Stomach (tissue), 19 donors: ENCODE measurements around the gene CHST14. TPM values are rescaled to one million over a fixed set of nuclear protein-coding genes. Genes with fewer than 3 reads are reported as not detected.

ENCODE experiments used
- DNase-seq, 2 donors: peaks; one replicate each; pipeline versions ENCODE4 v3.0.0 to v3.0.0-alpha.2; 2013 to 2019
- H3K27ac ChIP-seq, 5 donors: fragments of 200-600 bp in 4 of 5; sonication (generic) in 4 of 5; one replicate each; pipeline ENCODE4 v1.5.1; 2013 to 2019; ENCODE audit warnings: mild to moderate bottlenecking in 1 of 5, moderate library complexity in 1 of 5
- H3K27me3 ChIP-seq, 3 donors: fragments of 200-600 bp; sonication (generic); one replicate each; pipeline ENCODE4 v1.5.1; 2017 to 2019; ENCODE audit warnings: mixed run types in 1 of 3
- H3K36me3 ChIP-seq, 4 donors: fragments of 200-600 bp; sonication (generic); 1 replicate in 3 of 4; 2 replicates in 1 of 4; pipeline ENCODE4 v1.5.1; 2016 to 2019
- H3K4me1 ChIP-seq, 4 donors: fragments of 200-600 bp; sonication (generic); one replicate each; pipeline ENCODE4 v1.5.1; 2016 to 2019
- H3K4me3 ChIP-seq, 4 donors: fragments of 200-600 bp; sonication (generic) in 3 of 4; one replicate each; pipeline ENCODE4 v1.5.1; 2016 to 2019; ENCODE audit warnings: mild to moderate bottlenecking in 1 of 4
- H3K9me3 ChIP-seq, 4 donors: fragments of 200-600 bp; sonication (generic); one replicate each; pipeline ENCODE4 v1.5.1; 2016 to 2019
- CTCF ChIP-seq, 7 experiments: fragments of 450-650 bp in 4 of 7; fragments of 200-600 bp in 3 of 7; sonication (generic) in 3 of 7; IDR thresholded peaks; one replicate each; pipeline ENCODE4 v1.5.1; 2016 to 2019; ENCODE audit warnings: antibody characterized with exemption in 7 of 7, control low read depth in 2 of 7, mild to moderate bottlenecking in 1 of 7
- EP300 ChIP-seq: sonication (generic); formaldehyde crosslinking; IDR thresholded peaks from one replicate; pipeline ENCODE4 v1.6.1; 2017; ENCODE audit warnings: antibody characterized with exemption
- POLR2A ChIP-seq, 4 donors: fragments of 450-650 bp; IDR thresholded peaks; one replicate each; pipeline ENCODE4 v1.6.1; 2016; ENCODE audit warnings: antibody characterized with exemption in 4 of 4, control low read depth in 2 of 4, mild to moderate bottlenecking in 1 of 4, moderate library complexity in 1 of 4
- POLR2AphosphoS5 ChIP-seq, 3 donors: sonication (generic); formaldehyde crosslinking; IDR thresholded peaks; one replicate each; pipeline ENCODE4 v1.6.1; 2016; ENCODE audit warnings: antibody characterized with exemption in 3 of 3
- WGBS, 5 donors: extraction: QIAGEN DNeasy Blood & Tissue Kit in 3 of 5; methylation state at CpG; one replicate each; pipeline versions ENCODE4 v1.1.5 to v1.1.7; 2013 to 2018; 5-methylcytosine and 5-hydroxymethylcytosine counted together
- intact Hi-C: fragments of 100-400 bp; cut with DNase I; formaldehyde crosslinking; loops from one replicate; pipeline ENCODE4 v1.15.1; 2023; ENCODE audit warnings: low total_unique reads
- long read RNA-seq, 10 donors: transcript quantifications; one replicate each; lab custom pipeline, GENCODE V29; 2026
- polyA plus RNA-seq, 3 donors: library from polyadenylated mRNA; stranded (reverse); fragments of 200-250 nt; gene quantifications; one replicate each; pipeline ENCODE4 v1.2.3, GENCODE V29; 2013
- total RNA-seq, 5 donors: library from RNA; depleted of rRNA; stranded (reverse); fragments of >200 nt; gene quantifications; one replicate each; pipeline versions ENCODE4 v1.1.0 to v1.2.3, GENCODE V29; 2014 to 2016
- donor health status: healthy with polysubstance abuse.
- donor health status: Bipolar disorder and iron deficiency.
- donor health status: healthy.

The CHST14 gene, protein sequence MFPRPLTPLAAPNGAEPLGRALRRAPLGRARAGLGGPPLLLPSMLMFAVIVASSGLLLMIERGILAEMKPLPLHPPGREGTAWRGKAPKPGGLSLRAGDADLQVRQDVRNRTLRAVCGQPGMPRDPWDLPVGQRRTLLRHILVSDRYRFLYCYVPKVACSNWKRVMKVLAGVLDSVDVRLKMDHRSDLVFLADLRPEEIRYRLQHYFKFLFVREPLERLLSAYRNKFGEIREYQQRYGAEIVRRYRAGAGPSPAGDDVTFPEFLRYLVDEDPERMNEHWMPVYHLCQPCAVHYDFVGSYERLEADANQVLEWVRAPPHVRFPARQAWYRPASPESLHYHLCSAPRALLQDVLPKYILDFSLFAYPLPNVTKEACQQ
- total RNA-seq (10 to 100 TPM in 2 of 5 donors, 1 to 10 TPM in 3; 2.5 to 14.6 (median 5.4) TPM), polyA plus RNA-seq (1 to 10 TPM in 2 of 3 donors, under 1 TPM in 1; 0.92 to 7.4 (median 2.7) TPM)
- long read RNA-seq, donor 1, transcript CHST14-201 (1 exons, 3,574 nt): major isoform, 13 of 13 reads
- long read RNA-seq, donor 1, partial matches to known transcripts: 0 of 13 reads
- long read RNA-seq, donor 1, other reads (novel, unspliced or antisense): 0 of 13 reads
- long read RNA-seq, donor 2, transcript CHST14-201 (1 exons, 3,574 nt): major isoform, 10 of 10 reads
- long read RNA-seq, donor 2, partial matches to known transcripts: 0 of 10 reads
- long read RNA-seq, donor 2, other reads (novel, unspliced or antisense): 0 of 10 reads
- long read RNA-seq, donor 3, transcript CHST14-201 (1 exons, 3,574 nt): major isoform, 7 of 7 reads
- long read RNA-seq, donor 3, partial matches to known transcripts: 0 of 7 reads
- long read RNA-seq, donor 3, other reads (novel, unspliced or antisense): 0 of 7 reads
- long read RNA-seq, donor 4, partial matches to known transcripts: 0 of 4 reads
- long read RNA-seq, donor 4, other reads (novel, unspliced or antisense): 0 of 4 reads
- long read RNA-seq, donor 5, transcript CHST14-201 (1 exons, 3,574 nt): major isoform, 33 of 33 reads
- long read RNA-seq, donor 5, partial matches to known transcripts: 0 of 33 reads
- long read RNA-seq, donor 5, other reads (novel, unspliced or antisense): 0 of 33 reads
- long read RNA-seq, donor 6, transcript CHST14-201 (1 exons, 3,574 nt): major isoform, 25 of 25 reads
- long read RNA-seq, donor 6, partial matches to known transcripts: 0 of 25 reads
- long read RNA-seq, donor 6, other reads (novel, unspliced or antisense): 0 of 25 reads
- long read RNA-seq, donor 7, transcript CHST14-201 (1 exons, 3,574 nt): major isoform, 25 of 25 reads
- long read RNA-seq, donor 7, partial matches to known transcripts: 0 of 25 reads
- long read RNA-seq, donor 7, other reads (novel, unspliced or antisense): 0 of 25 reads
- long read RNA-seq, donor 8, transcript CHST14-201 (1 exons, 3,574 nt): major isoform, 12 of 12 reads
- long read RNA-seq, donor 8, partial matches to known transcripts: 0 of 12 reads
- long read RNA-seq, donor 8, other reads (novel, unspliced or antisense): 0 of 12 reads
- long read RNA-seq, donor 9, transcript CHST14-201 (1 exons, 3,574 nt): major isoform, 17 of 17 reads
- long read RNA-seq, donor 9, partial matches to known transcripts: 0 of 17 reads
- long read RNA-seq, donor 9, other reads (novel, unspliced or antisense): 0 of 17 reads
- long read RNA-seq, donor 10, transcript CHST14-201 (1 exons, 3,574 nt): major isoform, 5 of 5 reads
- long read RNA-seq, donor 10, partial matches to known transcripts: 0 of 5 reads
- long read RNA-seq, donor 10, other reads (novel, unspliced or antisense): 0 of 5 reads

GRCh38 chr15:40470423-40471104 is at the start of gene CHST14:
CHST14 (plus strand) TSS chr15:40470984; CDS start chr15:40471214, 230 bp downstream.
- peak; percentile 55 to 88 for DNase-seq
- TF ChIP-seq EP300 (no peak), POLR2AphosphoS5 (IDR thresholded peaks at IDR 0.05) (no peak), POLR2A (IDR thresholded peaks at IDR 0.05) (no peak), CTCF (IDR thresholded peaks at IDR 0.05) (no peak)
- Histone ChIP-seq H3K27me3 (no peaks in the 10 kb centered on the region), H3K4me3 (peak within 1 kb of the TSS; percentile 79 to 96 (median 92)), H3K27ac (peak within 1 kb of the TSS; percentile 82 to 93 (median 90)), H3K4me1 (peaks cover 20 to 33% (median 31%) of the 10 kb centered on the region in 4 donors), H3K9me3 (no peaks in the 10 kb centered on the region), H3K36me3 (peaks cover 5 to 23% (median 20%) of the 10 kb centered on the region in 4 donors)
- intact Hi-C loops: no loop called here
- WGBS, 5 donors: 0 to 4% (median 2%) methylated on average over 13 to 52 of the region's 52 CpGs

GRCh38 chr15:40421246-40422157 is 49.3 kb upstream of the CHST14 start:
- peak in 5 of 7 experiments; percentile 81 to 97 (median 94) for TF ChIP-seq CTCF (IDR thresholded peaks at IDR 0.05)
- no peak for TF ChIP-seq EP300
- TF ChIP-seq POLR2AphosphoS5 (IDR thresholded peaks at IDR 0.05): peak in 2 of 3 donors; percentile 20 to 70
- TF ChIP-seq POLR2A (IDR thresholded peaks at IDR 0.05): no peak
- WGBS, 5 donors: 6 to 18% (median 9%) methylated on average over 19 to 31 of the region's 31 CpGs
- DNase-seq: peak; percentile 82 to 92
- Histone ChIP-seq H3K36me3 (peaks cover 4 to 28% (median 24%) of the 10 kb centered on the region in 4 donors), H3K9me3 (no peaks in the 10 kb centered on the region), H3K27me3 (no peaks in the 10 kb centered on the region), H3K27ac (peak overlapping the region in 4 of 5 donors; percentile 16 to 70 (median 61)), H3K4me3 (peak overlapping the region in 1 of 4 donors; percentile 13), H3K4me1 (peaks cover 20 to 28% (median 25%) of the 10 kb centered on the region in 4 donors)
- intact Hi-C loops: loop anchor here (5.0 kb wide), 1 partner anchor 139 kb away; the partner anchor contains the start of gene ANKRD63
